Bronchial epithelial cell (primary cell): ENCODE results near the gene NOLC1. TPM values are rescaled to one million over a fixed set of nuclear protein-coding genes. Genes with fewer than 3 reads are reported as not detected.
A peak's percentile ranks its signal among the peaks of the same experiment; 100 is the strongest.

Experiments
- DNase-seq: peaks from one replicate; pipeline ENCODE4 v3.0.0-alpha.2; 2010; ENCODE audit warnings: low read depth
- FAIRE-seq: peaks from 2 replicates; lab custom pipeline; 2011; peaks lifted over from hg19 to GRCh38; lab: Jason Lieb, UNC
- H3K27me3 ChIP-seq: 2 replicates; pipeline ENCODE4 v1.5.1; 2011; ENCODE audit warnings: low read length; ENCODE audit not compliant: control insufficient read depth, insufficient read depth
- H3K36me3 ChIP-seq: 2 replicates; pipeline ENCODE4 v1.5.1; 2011; ENCODE audit warnings: low read length; ENCODE audit not compliant: control insufficient read depth, insufficient read depth
- H3K4me3 ChIP-seq: 2 replicates; pipeline ENCODE4 v1.5.1; 2011; ENCODE audit warnings: mild to moderate bottlenecking, low read depth, low read length, control low read depth
- total RNA-seq: library from RNA; depleted of rRNA; stranded (reverse); fragments of >200 nt; gene quantifications from 2 replicates; pipeline ENCODE4 v1.2.1, GENCODE V29; 2014
- TF ChIP-seq, protein P1 (sequence below): IDR thresholded peaks from 2 replicates; pipeline ENCODE4 v1.5.1; 2011; ENCODE audit warnings: mild to moderate bottlenecking, moderate library complexity, low read length, control low read depth, inconsistent platforms; ENCODE audit not compliant: insufficient read depth, severe bottlenecking

The NOLC1 gene
- total RNA-seq, result 56.3 and 56.6 TPM in 2 replicates

DNA sequence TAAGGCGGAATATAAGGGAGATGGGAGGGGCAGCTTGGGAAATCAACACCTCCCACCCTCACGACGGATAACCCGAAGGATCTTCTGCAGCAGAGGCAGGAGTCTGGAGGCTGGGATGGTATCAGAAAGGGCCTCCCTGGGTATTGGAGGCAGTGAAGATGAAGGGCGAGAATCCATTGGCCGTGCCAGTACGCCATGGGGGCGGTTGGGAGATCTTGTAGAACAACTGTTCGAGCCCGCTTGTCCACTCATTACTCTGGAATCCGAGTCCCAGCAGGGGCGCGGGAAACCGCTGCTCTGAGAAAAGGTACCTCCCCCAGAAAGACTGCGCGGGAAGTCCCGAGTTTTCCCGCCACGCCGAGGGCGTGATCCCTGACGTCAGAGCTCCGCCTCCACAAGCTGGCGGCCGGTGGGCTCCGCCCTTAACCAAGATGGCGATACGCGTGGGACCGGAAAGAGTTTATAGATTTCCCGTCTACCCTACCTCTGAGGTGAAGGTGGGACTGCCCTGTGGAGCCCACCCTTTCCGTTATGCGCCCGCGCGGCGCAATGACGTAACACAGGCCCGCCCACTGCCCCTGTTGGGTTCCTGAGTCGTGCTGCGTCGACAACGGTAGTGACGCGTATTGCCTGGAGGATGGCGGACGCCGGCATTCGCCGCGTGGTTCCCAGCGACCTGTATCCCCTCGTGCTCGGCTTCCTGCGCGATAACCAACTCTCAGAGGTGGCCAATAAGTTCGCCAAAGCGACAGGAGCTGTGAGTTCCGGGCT is at the start of gene NOLC1:
Gene NOLC1 (plus strand): TSS at position 616 of the 771 bp plus-strand sequence. CDS start 22 bp downstream, at position 638.
- DNase-seq (peak; percentile 97), FAIRE-seq (no peak)
- Histone ChIP-seq H3K36me3 (peaks cover 28% of the 10 kb centered on the region), H3K4me3 (peak within 1 kb of the TSS; percentile 92), H3K27me3 (no peaks in the 10 kb centered on the region)
- TF ChIP-seq, protein P1, sequence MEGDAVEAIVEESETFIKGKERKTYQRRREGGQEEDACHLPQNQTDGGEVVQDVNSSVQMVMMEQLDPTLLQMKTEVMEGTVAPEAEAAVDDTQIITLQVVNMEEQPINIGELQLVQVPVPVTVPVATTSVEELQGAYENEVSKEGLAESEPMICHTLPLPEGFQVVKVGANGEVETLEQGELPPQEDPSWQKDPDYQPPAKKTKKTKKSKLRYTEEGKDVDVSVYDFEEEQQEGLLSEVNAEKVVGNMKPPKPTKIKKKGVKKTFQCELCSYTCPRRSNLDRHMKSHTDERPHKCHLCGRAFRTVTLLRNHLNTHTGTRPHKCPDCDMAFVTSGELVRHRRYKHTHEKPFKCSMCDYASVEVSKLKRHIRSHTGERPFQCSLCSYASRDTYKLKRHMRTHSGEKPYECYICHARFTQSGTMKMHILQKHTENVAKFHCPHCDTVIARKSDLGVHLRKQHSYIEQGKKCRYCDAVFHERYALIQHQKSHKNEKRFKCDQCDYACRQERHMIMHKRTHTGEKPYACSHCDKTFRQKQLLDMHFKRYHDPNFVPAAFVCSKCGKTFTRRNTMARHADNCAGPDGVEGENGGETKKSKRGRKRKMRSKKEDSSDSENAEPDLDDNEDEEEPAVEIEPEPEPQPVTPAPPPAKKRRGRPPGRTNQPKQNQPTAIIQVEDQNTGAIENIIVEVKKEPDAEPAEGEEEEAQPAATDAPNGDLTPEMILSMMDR, result no peak

DNA sequence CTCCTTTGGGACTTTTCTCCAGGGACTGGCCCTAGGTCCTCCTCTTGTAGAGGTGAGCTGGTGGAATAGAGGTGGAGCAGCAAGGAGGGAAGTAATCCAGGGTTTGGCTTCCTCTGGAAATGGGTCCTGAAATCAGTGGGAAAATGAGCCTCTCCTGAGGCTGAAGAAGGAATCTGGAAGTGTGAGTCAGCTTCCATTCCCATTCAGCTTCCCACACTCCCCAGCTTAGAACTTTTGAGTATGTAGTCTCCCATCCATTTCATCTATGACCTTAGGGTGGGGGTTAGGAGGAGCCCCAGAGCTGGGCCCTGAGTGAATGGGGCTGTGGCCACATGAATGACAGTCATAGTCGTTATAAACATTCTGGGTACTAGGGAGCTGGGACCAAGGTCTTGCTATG is 49.8 kb upstream of the NOLC1 start:
- no peak for FAIRE-seq
- Histone ChIP-seq H3K27me3 (no peaks in the 10 kb centered on the region), H3K36me3 (peaks cover 7% of the 10 kb centered on the region), H3K4me3 (no peak overlapping the region)
- TF ChIP-seq, protein P1, result no peak
- DNase-seq, result no peak

DNA sequence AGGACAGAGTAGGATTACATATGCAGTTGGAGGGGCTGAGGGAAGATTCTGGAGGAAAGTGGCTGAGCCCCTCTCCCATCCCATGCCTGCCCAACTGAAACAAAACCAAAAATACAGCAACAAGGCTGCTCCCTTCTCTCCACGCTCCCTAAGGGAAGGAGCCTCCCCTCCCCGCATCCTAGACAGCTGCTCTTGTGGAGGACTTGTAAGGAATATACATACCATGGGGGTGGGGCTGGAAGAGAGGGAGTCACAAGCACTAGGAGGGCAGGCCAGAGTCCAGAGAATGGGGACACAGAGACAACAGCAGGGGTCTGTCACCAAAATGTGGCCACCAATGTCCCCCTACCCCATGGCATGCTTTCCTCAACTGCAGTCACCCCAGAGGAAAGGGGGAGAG is 45.2 kb upstream of the NOLC1 start:
- H3K4me3 ChIP-seq, result no peak overlapping the region
- FAIRE-seq, result no peak
- no peak for DNase-seq
- peaks cover 48% of the 10 kb centered on the region for H3K36me3 ChIP-seq
- TF ChIP-seq, protein P1, result no peak
- H3K27me3 ChIP-seq, result no peaks in the 10 kb centered on the region

DNA sequence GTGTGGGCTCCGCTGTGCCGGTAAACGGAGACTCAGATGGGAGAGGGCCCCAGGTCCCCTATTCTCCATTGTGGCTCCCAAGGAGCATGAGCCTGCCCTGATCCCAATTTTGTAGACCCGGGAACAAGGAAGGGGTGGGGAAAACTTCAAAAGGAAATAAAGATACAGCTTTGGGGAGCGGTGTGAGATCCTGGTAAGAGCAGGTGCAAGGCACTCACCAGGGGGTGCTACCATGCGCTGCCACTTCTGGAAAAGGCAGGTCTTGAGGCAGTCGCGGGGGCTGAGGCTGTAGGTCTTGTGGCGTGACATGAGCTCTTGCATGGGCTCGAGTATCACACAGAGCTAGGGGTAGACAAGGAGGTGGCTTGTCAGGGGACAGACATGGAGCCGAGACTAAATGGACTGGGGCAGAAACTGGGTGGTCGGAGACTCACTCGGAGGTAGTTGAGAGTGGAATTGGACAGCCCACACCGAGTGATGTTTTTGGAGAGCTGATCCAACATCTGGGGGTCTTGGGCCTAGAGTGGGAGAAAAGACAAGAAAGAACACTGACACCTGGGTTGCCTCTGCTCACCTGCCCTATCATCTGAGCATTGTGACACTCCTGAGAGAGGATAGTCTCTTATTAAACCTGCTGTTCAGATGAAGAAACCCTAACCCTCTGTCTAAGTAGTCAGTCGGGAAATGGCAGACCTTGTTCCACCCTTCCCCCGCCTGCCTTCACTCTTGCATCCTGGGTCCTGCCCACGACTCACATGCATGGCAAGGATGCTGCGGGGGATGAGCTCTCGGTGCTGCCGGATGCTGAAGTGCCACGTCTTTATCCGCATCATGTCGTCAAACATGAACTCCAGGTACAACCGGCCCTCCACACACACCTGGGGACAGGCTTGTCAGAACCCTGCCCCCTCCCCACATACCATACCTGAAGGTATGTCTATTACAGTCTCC is 42.7 kb upstream of the NOLC1 start:
- Histone ChIP-seq H3K4me3 (no peak overlapping the region), H3K27me3 (no peaks in the 10 kb centered on the region), H3K36me3 (peaks cover 49% of the 10 kb centered on the region)
- FAIRE-seq, result no peak
- TF ChIP-seq, protein P1, result no peak
- no peak for DNase-seq

DNA sequence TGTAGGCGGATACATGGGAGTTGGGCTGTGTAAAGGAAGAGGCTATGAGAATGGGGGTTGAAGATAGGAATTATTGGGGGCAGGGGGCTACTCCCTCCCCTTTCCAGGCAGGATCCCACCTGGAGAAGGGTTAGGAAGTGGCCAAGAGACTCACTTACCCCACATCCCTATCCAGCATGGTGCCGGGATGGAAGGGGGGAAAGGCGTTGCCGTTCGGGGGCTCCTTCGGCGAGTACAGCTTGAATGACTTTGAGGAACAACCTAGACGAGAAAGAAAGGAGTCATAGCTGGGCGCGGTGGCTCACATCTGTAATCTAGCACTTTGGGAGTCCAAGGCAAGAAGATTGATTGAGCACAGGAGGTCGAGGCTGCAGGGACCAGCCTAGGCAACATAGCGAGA is 40.9 kb upstream of the NOLC1 start:
- FAIRE-seq, result no peak
- DNase-seq, result no peak
- TF ChIP-seq, protein P1, result no peak
- peaks cover 49% of the 10 kb centered on the region for H3K36me3 ChIP-seq
- no peaks in the 10 kb centered on the region for H3K27me3 ChIP-seq
- H3K4me3 ChIP-seq, result no peak overlapping the region
